Muscle layer of colon (tissue), 2 donors: Measurements from ENCODE around the gene LDLRAD4.

Experiments
- H3K27ac ChIP-seq: one replicate; pipeline ENCODE4 v1.7.0; 2013; ENCODE audit warnings: low read depth, mild to moderate bottlenecking, low read length, moderate library complexity
- H3K27me3 ChIP-seq, 2 donors: one replicate each; pipeline ENCODE4 v1.7.0; 2013; ENCODE audit warnings: low read length in 2 of 2, mild to moderate bottlenecking in 2 of 2; ENCODE audit not compliant: insufficient read depth in 2 of 2, control insufficient read depth in 1 of 2
- H3K36me3 ChIP-seq: one replicate; pipeline ENCODE4 v1.7.0; 2013; ENCODE audit warnings: mild to moderate bottlenecking, low read length; ENCODE audit not compliant: insufficient read depth
- H3K4me1 ChIP-seq: one replicate; pipeline ENCODE4 v1.7.0; 2013; ENCODE audit warnings: mild to moderate bottlenecking, low read length; ENCODE audit not compliant: insufficient read depth
- H3K4me3 ChIP-seq, 2 donors: one replicate each; pipeline ENCODE4 v1.7.0; 2013; ENCODE audit warnings: low read length in 2 of 2, low read depth in 1 of 2, mild to moderate bottlenecking in 1 of 2, moderate library complexity in 1 of 2
- H3K9ac ChIP-seq: one replicate; pipeline ENCODE4 v1.7.0; 2013; ENCODE audit warnings: low read length
- H3K9me3 ChIP-seq: one replicate; pipeline ENCODE4 v1.7.0; 2013; ENCODE audit warnings: mild to moderate bottlenecking, low read length
- donor health status: abdominal sarcoma.
- donor health status: Adenocarcinoma of cecum.

The LDLRAD4 gene

DNA sequence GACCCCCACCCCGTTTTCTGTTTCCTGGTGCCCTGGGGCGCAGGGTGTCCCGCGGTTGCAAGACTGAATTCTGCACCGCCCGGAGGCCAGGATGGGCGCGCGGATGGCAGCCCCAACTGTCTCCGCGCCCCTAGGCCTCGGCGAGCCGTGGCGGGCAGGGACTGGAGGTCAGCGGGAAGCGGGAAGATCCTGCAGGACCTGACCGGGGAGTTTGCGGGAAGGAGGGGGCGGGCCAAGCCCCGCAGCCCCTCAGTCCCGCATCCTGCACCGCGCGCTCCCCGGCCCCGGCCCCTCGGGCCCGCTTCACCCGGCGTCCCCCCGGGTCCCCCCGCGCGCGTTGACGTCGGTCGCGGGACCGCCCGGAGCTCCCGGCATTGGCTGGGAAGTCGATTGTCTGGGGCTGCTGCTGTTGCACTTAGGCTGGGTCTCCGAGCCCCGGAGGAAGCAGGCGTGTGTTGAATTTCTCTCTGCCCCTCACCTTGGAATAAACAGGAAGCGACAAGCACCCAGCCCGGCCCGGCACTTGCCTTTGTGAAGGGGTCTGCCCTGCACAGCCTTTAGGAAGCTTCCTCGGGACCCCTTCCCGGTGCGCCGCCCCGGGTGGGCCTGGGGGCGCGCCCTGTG, at the start of gene LDLRAD4:
TSS of gene LDLRAD4 (plus strand) at position 393 of the 624 bp plus-strand sequence.
- H3K9me3 ChIP-seq, result no peaks in the 10 kb centered on the region
- peak within 1 kb of the TSS; percentile 64 to 85 for H3K4me3 ChIP-seq
- peak within 1 kb of the TSS; percentile 46 for H3K9ac ChIP-seq
- H3K27ac ChIP-seq, result peak within 1 kb of the TSS; percentile 91
- peaks cover 56% of the 10 kb centered on the region for H3K4me1 ChIP-seq
- no peaks in the 10 kb centered on the region for H3K27me3 ChIP-seq
- no peaks in the 10 kb centered on the region for H3K36me3 ChIP-seq

DNA sequence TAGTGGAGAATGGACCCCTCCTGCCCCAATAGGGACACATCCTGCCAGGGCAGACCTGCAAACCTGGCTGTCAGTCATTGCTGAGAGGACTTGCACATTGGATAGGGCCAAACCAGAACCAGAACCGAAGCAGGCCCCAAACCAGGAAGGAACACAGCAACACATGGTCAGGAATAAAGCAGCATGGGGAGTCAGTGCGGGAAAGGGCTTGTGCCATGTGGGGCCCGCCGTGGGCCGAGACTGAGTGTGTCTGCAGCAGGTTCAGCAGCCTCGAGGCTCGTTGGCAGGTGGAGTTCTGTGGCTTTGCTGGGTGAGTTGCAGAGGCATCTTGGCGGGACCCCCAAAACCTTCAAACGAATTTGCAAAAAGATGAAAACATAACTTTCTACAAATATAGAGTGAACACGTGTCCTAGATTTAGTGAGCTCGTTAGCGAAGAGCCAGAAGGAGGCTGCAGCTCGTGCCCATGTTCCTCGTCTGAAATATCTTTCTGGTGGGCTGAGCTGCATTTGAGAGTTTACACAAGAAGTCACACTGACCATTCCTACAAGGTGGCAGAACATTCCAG, 44.9 kb upstream of the LDLRAD4 start:
- Histone ChIP-seq H3K9me3 (no peaks in the 10 kb centered on the region), H3K27ac (no peak overlapping the region)

GRCh38 chr18:13175266-13175665, 43.3 kb upstream of the LDLRAD4 start:
- H3K9me3 ChIP-seq, result no peaks in the 10 kb centered on the region
- no peaks in the 10 kb centered on the region for H3K4me1 ChIP-seq
- no peak overlapping the region for H3K4me3 ChIP-seq
- no peak overlapping the region for H3K9ac ChIP-seq
- H3K27ac ChIP-seq, result no peak overlapping the region
- no peaks in the 10 kb centered on the region for H3K36me3 ChIP-seq
- no peaks in the 10 kb centered on the region for H3K27me3 ChIP-seq

More for the DNA sequence above, 44.9 kb upstream of the LDLRAD4 start:
- no peaks in the 10 kb centered on the region for H3K4me1 ChIP-seq
- H3K9ac ChIP-seq, result no peak overlapping the region
- no peaks in the 10 kb centered on the region for H3K36me3 ChIP-seq
- no peak overlapping the region for H3K4me3 ChIP-seq
- no peaks in the 10 kb centered on the region for H3K27me3 ChIP-seq

GRCh38 chr18:13175754-13176210, 42.8 kb upstream of the LDLRAD4 start:
- H3K9ac ChIP-seq, result no peak overlapping the region
- no peak overlapping the region for H3K4me3 ChIP-seq
- H3K4me1 ChIP-seq, result no peaks in the 10 kb centered on the region
- no peaks in the 10 kb centered on the region for H3K27me3 ChIP-seq
- no peaks in the 10 kb centered on the region for H3K36me3 ChIP-seq
- no peak overlapping the region for H3K27ac ChIP-seq
- H3K9me3 ChIP-seq, result no peaks in the 10 kb centered on the region

GRCh38 chr18:13176847-13177246, 41.7 kb upstream of the LDLRAD4 start:
- no peaks in the 10 kb centered on the region for H3K9me3 ChIP-seq
- H3K36me3 ChIP-seq, result no peaks in the 10 kb centered on the region
- H3K27ac ChIP-seq, result no peak overlapping the region
- no peak overlapping the region for H3K4me3 ChIP-seq
- no peaks in the 10 kb centered on the region for H3K27me3 ChIP-seq
- no peaks in the 10 kb centered on the region for H3K4me1 ChIP-seq
- no peak overlapping the region for H3K9ac ChIP-seq

GRCh38 chr18:13178197-13178596, 40.4 kb upstream of the LDLRAD4 start:
- no peaks in the 10 kb centered on the region for H3K36me3 ChIP-seq
- no peaks in the 10 kb centered on the region for H3K9me3 ChIP-seq
- no peak overlapping the region for H3K27ac ChIP-seq
- no peak overlapping the region for H3K4me3 ChIP-seq
- no peak overlapping the region for H3K9ac ChIP-seq
- no peaks in the 10 kb centered on the region for H3K4me1 ChIP-seq
- no peaks in the 10 kb centered on the region for H3K27me3 ChIP-seq

- no peaks in the 10 kb centered on the region for H3K9me3 ChIP-seq
- H3K27me3 ChIP-seq, result no peaks in the 10 kb centered on the region
- no peak overlapping the region for H3K27ac ChIP-seq
- no peak overlapping the region for H3K9ac ChIP-seq
- H3K4me3 ChIP-seq, result no peak overlapping the region
- no peaks in the 10 kb centered on the region for H3K36me3 ChIP-seq
- H3K4me1 ChIP-seq, result no peaks in the 10 kb centered on the region
Observed at GRCh38 chr18:13178976-13179375, 39.6 kb upstream of the LDLRAD4 start.

DNA sequence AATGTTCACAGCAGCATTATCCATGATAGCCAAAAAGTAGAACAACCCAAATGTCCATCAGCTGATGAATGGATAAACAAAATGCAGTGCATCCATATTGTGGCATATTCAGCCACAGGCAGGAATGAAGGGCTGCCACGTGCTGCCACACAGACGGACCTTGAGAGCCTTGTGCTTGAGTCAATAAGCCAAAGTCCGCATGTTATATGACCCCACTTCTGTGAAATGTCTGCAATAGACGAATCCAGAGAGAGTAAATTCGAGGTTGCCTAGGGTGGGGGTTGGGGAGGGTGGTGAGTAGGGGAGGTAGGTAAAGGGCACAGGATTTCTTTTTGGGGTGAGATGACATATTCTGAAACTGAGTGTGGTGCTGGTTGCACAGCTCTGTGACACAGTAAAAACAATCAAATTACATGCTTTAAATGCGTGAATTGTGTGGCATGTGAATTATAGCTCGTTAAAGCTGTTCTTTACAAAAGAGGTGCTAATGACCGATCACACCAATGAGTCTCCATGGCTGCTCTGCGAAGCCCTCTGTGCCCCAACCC, 38.9 kb upstream of the LDLRAD4 start:
- Histone ChIP-seq H3K9me3 (no peaks in the 10 kb centered on the region), H3K4me3 (no peak overlapping the region), H3K27me3 (no peaks in the 10 kb centered on the region), H3K4me1 (no peaks in the 10 kb centered on the region), H3K36me3 (no peaks in the 10 kb centered on the region), H3K27ac (no peak overlapping the region), H3K9ac (no peak overlapping the region)

DNA sequence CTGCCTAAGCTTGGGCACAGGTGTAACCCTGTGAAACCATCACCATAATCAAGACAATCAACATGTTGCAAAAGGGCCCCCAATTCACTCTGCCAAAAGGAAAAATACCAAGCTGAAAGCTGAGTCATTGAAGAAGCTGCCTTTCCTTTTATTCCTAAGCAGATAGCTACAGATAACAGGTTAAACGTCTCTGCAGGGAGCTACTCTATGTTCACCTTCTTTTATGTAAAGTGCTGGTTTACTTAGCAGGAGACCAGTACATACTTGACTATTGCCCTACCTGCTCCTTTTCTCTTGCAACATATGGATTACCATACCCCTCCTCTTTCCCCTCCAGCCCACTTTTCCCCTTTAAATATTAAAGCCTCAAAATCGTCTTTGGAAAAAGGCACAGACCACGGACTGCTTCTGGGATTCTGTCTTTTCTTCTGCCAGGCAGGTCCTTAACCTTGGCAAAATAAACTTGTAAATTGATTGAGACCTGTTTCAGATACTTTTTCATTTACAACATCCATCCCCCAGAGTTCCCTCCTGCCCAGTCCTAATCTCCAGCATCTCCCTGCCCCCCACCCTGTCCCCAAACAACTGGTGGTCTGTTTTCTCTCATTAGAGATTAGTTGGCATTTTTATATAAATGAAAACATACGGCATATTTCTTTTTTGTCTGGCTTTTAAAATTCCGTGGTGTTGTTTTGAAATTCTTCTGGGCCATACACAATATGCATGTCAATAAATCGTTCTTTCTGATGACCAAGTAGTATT, 37.8 kb upstream of the LDLRAD4 start:
- no peaks in the 10 kb centered on the region for H3K36me3 ChIP-seq
- no peak overlapping the region for H3K27ac ChIP-seq
- H3K27me3 ChIP-seq, result no peaks in the 10 kb centered on the region
- no peak overlapping the region for H3K4me3 ChIP-seq
- H3K4me1 ChIP-seq, result no peaks in the 10 kb centered on the region
- H3K9ac ChIP-seq, result no peak overlapping the region
- H3K9me3 ChIP-seq, result no peaks in the 10 kb centered on the region

- Histone ChIP-seq H3K9ac (no peak overlapping the region), H3K27ac (no peak overlapping the region), H3K36me3 (no peaks in the 10 kb centered on the region), H3K4me1 (no peaks in the 10 kb centered on the region), H3K27me3 (no peaks in the 10 kb centered on the region), H3K9me3 (no peaks in the 10 kb centered on the region), H3K4me3 (no peak overlapping the region)
Observed at GRCh38 chr18:13181765-13182164, 36.8 kb upstream of the LDLRAD4 start.

DNA sequence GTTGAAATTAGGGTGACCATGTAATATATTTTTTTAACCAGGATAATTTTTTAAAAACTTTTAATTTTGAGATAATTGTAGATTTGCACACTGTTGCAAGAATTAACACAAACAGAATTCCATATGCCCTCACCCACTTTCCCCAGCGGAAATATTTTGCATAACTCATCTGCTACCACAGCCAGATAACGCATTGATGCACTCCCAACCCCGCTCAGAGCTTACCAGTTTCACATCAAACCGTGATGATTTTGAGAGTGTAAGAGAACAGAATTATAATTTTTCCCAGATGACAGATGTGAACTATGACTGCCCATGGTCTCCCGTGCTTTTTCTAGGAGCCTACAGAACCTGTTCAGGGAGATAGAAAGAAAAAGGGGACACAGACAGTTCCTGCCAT, 35.2 kb upstream of the LDLRAD4 start:
- no peak overlapping the region for H3K9ac ChIP-seq
- H3K4me1 ChIP-seq, result no peaks in the 10 kb centered on the region
- no peaks in the 10 kb centered on the region for H3K27me3 ChIP-seq
- H3K36me3 ChIP-seq, result no peaks in the 10 kb centered on the region
- H3K9me3 ChIP-seq, result no peaks in the 10 kb centered on the region
- H3K4me3 ChIP-seq, result no peak overlapping the region
- no peak overlapping the region for H3K27ac ChIP-seq
